SU-DHL-6 (cell line): Measurements from ENCODE around the gene MS4A10.

Experiments
- H2AFZ ChIP-seq: fragments of 200-600 bp; sonication (generic); 2 replicates; pipeline ENCODE4 v1.6.1; 2014; ENCODE audit warnings: low read depth, mild to moderate bottlenecking, moderate library complexity, mixed read lengths, antibody characterized with exemption, low read length; ENCODE audit not compliant: severe bottlenecking
- H3F3A ChIP-seq: fragments of 200-600 bp; shearing (Covaris generic); 2 replicates; pipeline ENCODE4 v1.6.0; 2016; ENCODE audit warnings: antibody characterized with exemption, mild to moderate bottlenecking; ENCODE audit not compliant: insufficient read depth
- H3K27ac ChIP-seq: fragments of 200-600 bp; sonication (generic); 2 replicates; pipeline ENCODE4 v1.5.1; 2016; ENCODE audit warnings: low read depth, mild to moderate bottlenecking, low read length, moderate library complexity, mixed read lengths
- H3K27me3 ChIP-seq: fragments of 200-600 bp; sonication (generic), shearing (Covaris generic); 2 replicates; pipeline ENCODE4 v1.6.0; 2014; ENCODE audit warnings: mild to moderate bottlenecking, low read length
- H3K36me3 ChIP-seq: fragments of 200-600 bp; sonication (generic); 2 replicates; pipeline ENCODE4 v1.6.1; 2014; ENCODE audit warnings: mild to moderate bottlenecking, low read length, mixed read lengths
- H3K4me2 ChIP-seq: fragments of 300-600, 200-600 bp; shearing (Covaris generic), sonication (generic); 2 replicates; pipeline ENCODE4 v1.6.0; 2014; ENCODE audit warnings: low read length, low read depth, mild to moderate bottlenecking; ENCODE audit not compliant: poor library complexity, severe bottlenecking
- H3K4me3 ChIP-seq: fragments of 200-600 bp; sonication (generic); 2 replicates; pipeline ENCODE4 v1.5.1; 2014; ENCODE audit warnings: antibody characterized with exemption, low read length, mild to moderate bottlenecking, mixed read lengths; ENCODE audit not compliant: insufficient read depth, poor library complexity, severe bottlenecking
- H3K79me2 ChIP-seq: fragments of 200-600 bp; sonication (generic); 2 replicates; pipeline ENCODE4 v1.6.1; 2014; ENCODE audit warnings: mild to moderate bottlenecking, low read length, moderate library complexity; ENCODE audit not compliant: insufficient read depth
- H3K9ac ChIP-seq: fragments of 200-600 bp; sonication (generic); 2 replicates; pipeline ENCODE4 v1.7.0; 2014; ENCODE audit warnings: mild to moderate bottlenecking, low read length
- H3K9me2 ChIP-seq: fragments of 200-600 bp; sonication (generic); replicated peaks from 2 replicates; pipeline ENCODE4 v1.6.1; 2014; ENCODE audit warnings: low read length; ENCODE audit not compliant: insufficient read depth
- H3K9me3 ChIP-seq: fragments of 200-600 bp; sonication (generic); 2 replicates; pipeline ENCODE4 v1.6.1; 2014; ENCODE audit warnings: low read length, mixed read lengths; ENCODE audit not compliant: insufficient read depth
- H4K20me1 ChIP-seq: fragments of 200-600 bp; sonication (generic); 2 replicates; pipeline ENCODE4 v1.6.1; 2014; ENCODE audit warnings: low read depth, mild to moderate bottlenecking, antibody characterized with exemption, low read length, moderate library complexity, mixed read lengths
- EZH2phosphoT487 ChIP-seq: fragments of 200-600 bp; sonication (generic), shearing (Covaris generic); conservative IDR thresholded peaks from 2 replicates; pipeline ENCODE4 v1.6.1; 2018; ENCODE audit warnings: mild to moderate bottlenecking, antibody characterized with exemption, low read length, moderate library complexity, mixed read lengths
- TF ChIP-seq, protein P1 (sequence below): fragments of 200-600 bp; sonication (generic); IDR thresholded peaks from one replicate; pipeline ENCODE4 v1.5.1; 2017; ENCODE audit warnings: antibody characterized with exemption, mild to moderate bottlenecking, low read length, moderate library complexity; ENCODE audit not compliant: insufficient read depth, poor library complexity, severe bottlenecking

The MS4A10 gene

GRCh38 chr11:60750911-60751310, 34.2 kb upstream of the MS4A10 start:
- Histone ChIP-seq H2AFZ (no peak overlapping the region), H3K4me2 (no peak overlapping the region), H3K9ac (no peak overlapping the region), H3K79me2 (no peaks in the 10 kb centered on the region), H3K9me2 (no peaks in the 10 kb centered on the region), H4K20me1 (no peaks in the 10 kb centered on the region), H3K36me3 (no peaks in the 10 kb centered on the region), H3K27me3 (no peaks in the 10 kb centered on the region), H3K4me3 (no peak overlapping the region), H3F3A (no peaks in the 10 kb centered on the region), H3K9me3 (no peaks in the 10 kb centered on the region), H3K27ac (no peak overlapping the region)
- no peak for TF ChIP-seq EZH2phosphoT487
- TF ChIP-seq, protein P1, sequence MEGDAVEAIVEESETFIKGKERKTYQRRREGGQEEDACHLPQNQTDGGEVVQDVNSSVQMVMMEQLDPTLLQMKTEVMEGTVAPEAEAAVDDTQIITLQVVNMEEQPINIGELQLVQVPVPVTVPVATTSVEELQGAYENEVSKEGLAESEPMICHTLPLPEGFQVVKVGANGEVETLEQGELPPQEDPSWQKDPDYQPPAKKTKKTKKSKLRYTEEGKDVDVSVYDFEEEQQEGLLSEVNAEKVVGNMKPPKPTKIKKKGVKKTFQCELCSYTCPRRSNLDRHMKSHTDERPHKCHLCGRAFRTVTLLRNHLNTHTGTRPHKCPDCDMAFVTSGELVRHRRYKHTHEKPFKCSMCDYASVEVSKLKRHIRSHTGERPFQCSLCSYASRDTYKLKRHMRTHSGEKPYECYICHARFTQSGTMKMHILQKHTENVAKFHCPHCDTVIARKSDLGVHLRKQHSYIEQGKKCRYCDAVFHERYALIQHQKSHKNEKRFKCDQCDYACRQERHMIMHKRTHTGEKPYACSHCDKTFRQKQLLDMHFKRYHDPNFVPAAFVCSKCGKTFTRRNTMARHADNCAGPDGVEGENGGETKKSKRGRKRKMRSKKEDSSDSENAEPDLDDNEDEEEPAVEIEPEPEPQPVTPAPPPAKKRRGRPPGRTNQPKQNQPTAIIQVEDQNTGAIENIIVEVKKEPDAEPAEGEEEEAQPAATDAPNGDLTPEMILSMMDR: no peak

DNA sequence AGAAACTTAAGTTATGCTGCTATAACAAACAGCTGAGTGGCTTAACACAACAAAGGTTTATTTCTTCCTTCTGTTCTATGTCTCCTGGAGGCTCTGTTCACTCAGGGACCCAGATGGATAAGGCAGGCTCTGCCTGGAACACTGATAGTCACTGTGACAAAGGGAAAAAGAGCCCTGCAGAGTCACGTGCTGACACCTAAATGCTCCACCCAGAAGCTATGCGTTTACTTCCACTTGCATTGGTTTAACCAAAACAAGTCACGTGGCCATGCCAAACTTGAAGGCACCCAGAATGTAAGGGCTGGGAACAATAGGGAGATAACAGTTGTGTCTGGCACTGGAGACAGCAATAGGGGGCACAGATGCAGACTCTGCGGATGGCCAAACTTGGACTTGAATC, 31.8 kb upstream of the MS4A10 start:
- Histone ChIP-seq H3K9ac (no peak overlapping the region), H3K27ac (no peak overlapping the region), H3K9me3 (no peaks in the 10 kb centered on the region), H3K4me3 (no peak overlapping the region), H3K79me2 (no peaks in the 10 kb centered on the region), H3F3A (no peaks in the 10 kb centered on the region), H2AFZ (no peak overlapping the region), H3K36me3 (no peaks in the 10 kb centered on the region), H4K20me1 (no peaks in the 10 kb centered on the region), H3K4me2 (no peak overlapping the region), H3K27me3 (no peaks in the 10 kb centered on the region), H3K9me2 (no peaks in the 10 kb centered on the region)
- TF ChIP-seq EZH2phosphoT487: no peak
- TF ChIP-seq, protein P1: no peak

DNA sequence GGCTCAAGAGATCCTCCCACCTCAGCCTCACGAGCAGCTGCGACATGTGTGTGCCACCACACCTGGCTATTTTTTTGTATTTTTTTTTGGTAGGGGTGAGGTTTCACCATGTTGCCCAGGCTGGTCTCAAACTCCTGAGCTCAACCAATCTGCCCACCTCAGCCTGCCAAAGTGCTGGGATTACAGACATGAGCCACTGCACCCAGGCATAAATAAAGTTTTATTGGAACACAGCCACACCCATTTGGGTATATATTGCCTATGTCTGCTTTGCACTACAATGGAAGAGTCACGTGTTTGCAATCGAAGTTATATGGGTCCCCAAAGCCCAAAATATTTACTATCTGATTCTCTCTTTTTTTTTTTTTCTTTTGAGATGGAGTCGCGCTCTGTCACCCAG, 30.2 kb upstream of the MS4A10 start:
- no peak overlapping the region for H3K27ac ChIP-seq
- no peak for TF ChIP-seq EZH2phosphoT487
- TF ChIP-seq, protein P1: no peak
- no peaks in the 10 kb centered on the region for H3K27me3 ChIP-seq
- H2AFZ ChIP-seq: no peak overlapping the region
- H3K4me3 ChIP-seq: no peak overlapping the region
- H3K9ac ChIP-seq: no peak overlapping the region
- H3F3A ChIP-seq: no peaks in the 10 kb centered on the region
- no peaks in the 10 kb centered on the region for H3K36me3 ChIP-seq
- no peaks in the 10 kb centered on the region for H4K20me1 ChIP-seq
- H3K79me2 ChIP-seq: no peaks in the 10 kb centered on the region
- H3K4me2 ChIP-seq: no peak overlapping the region
- no peaks in the 10 kb centered on the region for H3K9me2 ChIP-seq
- no peaks in the 10 kb centered on the region for H3K9me3 ChIP-seq
